HepG2 (cell line): ENCODE measurements around the gene LTA4H. TPM values are rescaled to one million over a fixed set of nuclear protein-coding genes. Genes with fewer than 3 reads are reported as not detected.

ENCODE experiments used
- CREB1 ChIP-seq, 2 experiments: fragments of 450-650 bp in 1 of 2; IDR thresholded peaks; 2 replicates each; pipeline ENCODE4 v1.6.1; 2016 to 2017; ENCODE audit warnings: control low read depth in 1 of 2, mild to moderate bottlenecking in 1 of 2, missing compliant biosample characterization in 1 of 2, missing genetic modification characterization in 1 of 2
- FOXJ3 ChIP-seq: sonication (generic); formaldehyde crosslinking; IDR thresholded peaks from 2 replicates; pipeline ENCODE4 v1.4.0; 2020; ENCODE audit warnings: missing genetic modification reagents, mild to moderate bottlenecking, borderline replicate concordance
- HNF4G ChIP-seq, 2 experiments: sonication (generic) in 1 of 2; formaldehyde crosslinking in 1 of 2; IDR thresholded peaks; 2 replicates each; pipeline versions ENCODE4 v1.4.0 to v1.6.1; 2011 to 2020; ENCODE audit warnings: borderline replicate concordance in 2 of 2, low read depth in 2 of 2, mild to moderate bottlenecking in 2 of 2, low read length in 1 of 2, missing genetic modification reagents in 1 of 2, moderate library complexity in 1 of 2
- NFATC3 ChIP-seq: sonication (generic); formaldehyde crosslinking; IDR thresholded peaks from 2 replicates; pipeline ENCODE4 v1.5.1; 2020; ENCODE audit warnings: mild to moderate bottlenecking, missing genetic modification reagents
- NR2F2 ChIP-seq: IDR thresholded peaks from 2 replicates; pipeline ENCODE4 v1.6.1; 2012; ENCODE audit warnings: low read depth, inconsistent platforms, borderline replicate concordance
- RBAK ChIP-seq: sonication (generic); formaldehyde crosslinking; IDR thresholded peaks from 2 replicates; pipeline ENCODE4 v1.5.1; 2020; ENCODE audit warnings: mild to moderate bottlenecking, missing genetic modification reagents
- RFXAP ChIP-seq: sonication (generic); formaldehyde crosslinking; IDR thresholded peaks from 2 replicates; pipeline ENCODE4 v1.4.0; 2020; ENCODE audit warnings: missing genetic modification reagents, borderline replicate concordance
- SAP130 ChIP-seq: IDR thresholded peaks from 2 replicates; pipeline ENCODE4 v1.6.1; 2016; ENCODE audit warnings: low read depth
- SIX1 ChIP-seq: sonication (generic); formaldehyde crosslinking; IDR thresholded peaks from 2 replicates; pipeline ENCODE4 v1.4.0; 2020; ENCODE audit warnings: missing genetic modification reagents, borderline replicate concordance
- SKI ChIP-seq: fragments of 450-650 bp; IDR thresholded peaks from one replicate; pipeline ENCODE4 v1.6.1; 2018; ENCODE audit warnings: mild to moderate bottlenecking; ENCODE audit not compliant: partially characterized antibody
- SRY ChIP-seq: sonication (generic); formaldehyde crosslinking; IDR thresholded peaks from 2 replicates; pipeline ENCODE4 v1.8.0; 2022; ENCODE audit warnings: mild to moderate bottlenecking, missing genetic modification reagents
- ZNF563 ChIP-seq: sonication (generic); formaldehyde crosslinking; IDR thresholded peaks from 2 replicates; pipeline ENCODE4 v1.8.0; 2022; ENCODE audit warnings: mild to moderate bottlenecking, moderate library complexity, missing genetic modification reagents
- ZNF737 ChIP-seq: sonication (generic); formaldehyde crosslinking; IDR thresholded peaks from 2 replicates; pipeline ENCODE4 v1.5.0; 2020; ENCODE audit warnings: missing genetic modification reagents, mild to moderate bottlenecking, borderline replicate concordance
- ZNF747 ChIP-seq: sonication (generic); formaldehyde crosslinking; IDR thresholded peaks from 2 replicates; pipeline ENCODE4 v1.8.1; 2023; ENCODE audit warnings: missing genetic modification reagents, mild to moderate bottlenecking, borderline replicate concordance
- ZNF749 ChIP-seq: sonication (generic); formaldehyde crosslinking; IDR thresholded peaks from 2 replicates; pipeline ENCODE4 v1.8.0; 2022; ENCODE audit warnings: mild to moderate bottlenecking, missing genetic modification reagents, moderate library complexity, borderline replicate concordance
- polyA plus RNA-seq, 8 experiments: library from polyadenylated mRNA; depleted of rRNA in 3 of 8; stranded (reverse) in 7 of 8; unstranded in 1 of 8; fragments of >200 nt; fragmentation: Illumina TruSeq in 4 of 8; extraction: Trizol in 4 of 8; gene quantifications; 2 replicates each; pipeline versions ENCODE4 v1.2.1 to v1.2.3, GENCODE V29; 2011 to 2016; ENCODE audit warnings: low read depth in 4 of 8, missing spikeins in 1 of 8, mixed read lengths in 1 of 8; ENCODE audit not compliant: insufficient read depth in 1 of 8
- total RNA-seq, 5 experiments: library from RNA; depleted of rRNA; stranded (reverse); fragments of >200 nt; fragmentation: Illumina TruSeq; extraction: Trizol; gene quantifications; 2 replicates each; pipeline ENCODE4 v1.2.3, GENCODE V29; 2016; ENCODE audit warnings: low read depth in 1 of 5
- TF ChIP-seq, protein P1 (sequence below): sonication (generic); formaldehyde crosslinking; conservative IDR thresholded peaks from 2 replicates; pipeline ENCODE4 v1.4.0; 2020; ENCODE audit warnings: mild to moderate bottlenecking, missing genetic modification reagents, moderate library complexity
- TF ChIP-seq, protein P2 (sequence below): sonication (generic); formaldehyde crosslinking; IDR thresholded peaks from 2 replicates; pipeline ENCODE4 v1.4.0; 2020; ENCODE audit warnings: missing genetic modification reagents, low read depth, mild to moderate bottlenecking, borderline replicate concordance
- TF ChIP-seq, protein P3 (sequence below): sonication (generic); formaldehyde crosslinking; IDR thresholded peaks from 2 replicates; pipeline ENCODE4 v1.4.0; 2020; ENCODE audit warnings: missing genetic modification reagents
- TF ChIP-seq, protein P4 (sequence below): sonication (generic); formaldehyde crosslinking; IDR thresholded peaks from 2 replicates; pipeline ENCODE4 v1.8.1; 2023; ENCODE audit warnings: mild to moderate bottlenecking, missing genetic modification reagents, borderline replicate concordance

The LTA4H gene
- total and polyA plus RNA-seq, 2 of the 13 experiments (the other 11 are each of a cell fraction or from before 2014, with no cell fraction given) = 87.5 to 90.4 TPM

DNA sequence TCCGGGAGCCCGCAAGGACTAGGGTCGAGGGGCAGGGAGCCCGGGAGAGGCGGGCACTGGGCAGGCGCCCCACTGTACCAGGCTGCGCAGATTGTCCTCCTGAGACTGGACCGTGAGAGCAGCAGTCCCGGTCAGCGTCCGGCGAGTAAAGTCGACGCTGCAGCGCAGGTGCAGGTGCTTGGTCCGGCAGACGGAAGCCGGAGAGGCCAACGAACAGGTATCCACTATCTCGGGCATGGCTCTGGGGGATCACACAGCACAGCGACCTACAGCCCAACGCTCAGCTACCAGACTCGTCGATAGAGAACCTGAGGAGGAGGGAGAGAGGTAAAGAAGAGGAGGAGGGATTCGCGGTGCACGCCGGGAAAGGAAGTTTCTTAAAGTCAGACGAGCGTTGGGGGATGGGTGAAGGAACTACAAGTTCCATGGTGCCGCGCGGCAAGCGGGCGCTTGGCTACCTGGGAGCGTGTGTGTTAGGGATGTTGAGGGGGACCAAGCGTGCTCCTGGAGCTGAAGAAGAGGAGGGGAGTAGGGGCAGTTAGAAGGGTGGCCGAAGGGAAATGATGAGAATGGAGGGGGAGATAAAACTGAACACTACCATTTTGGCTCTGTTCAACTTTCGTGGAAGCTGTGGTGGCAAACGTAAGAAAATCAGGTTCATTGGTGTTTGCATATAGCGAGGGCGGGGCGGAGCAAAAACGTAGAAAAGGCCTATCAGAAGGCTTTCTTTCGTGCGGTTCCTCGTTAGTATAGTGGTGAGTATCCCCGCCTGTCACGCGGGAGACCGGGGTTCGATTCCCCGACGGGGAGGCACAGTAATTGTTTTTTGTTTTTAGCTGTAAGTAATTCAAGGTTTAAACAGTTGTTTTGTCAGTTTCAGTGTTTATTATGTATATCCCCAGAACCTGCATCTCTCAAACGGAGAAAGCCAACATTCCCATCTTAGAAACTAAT, at the start of gene LTA4H (continued):
- TF ChIP-seq CREB1 (IDR thresholded peaks at IDR 0.05) = peak; percentile 39; the same call in 1 of the 2 replicates
- peak; percentile 87 for TF ChIP-seq CREB1 (CRISPR knock-in tag; IDR thresholded peaks at IDR 0.05)
- peak; percentile 76; the same call in 1 of the 2 replicates for TF ChIP-seq ZNF747 (CRISPR knock-in tag)
- TF ChIP-seq ZNF737 = 0 out of 2 replicates have a peak, but pooled peaks have one; percentile 15
- no peak for TF ChIP-seq NFATC3
- no peak for TF ChIP-seq ZNF749
- TF ChIP-seq RFXAP (CRISPR knock-in tag) = no peak; the same call in 1 of the 2 replicates
- peak; percentile 87 for TF ChIP-seq SAP130 (CRISPR knock-in tag)
- no peak for TF ChIP-seq SIX1 (CRISPR knock-in tag)
- no peak for TF ChIP-seq HNF4G (IDR thresholded peaks at IDR 0.05; ENCODE audit: borderline replicate concordance, low read depth, low read length)
- TF ChIP-seq HNF4G (CRISPR knock-in tag; IDR thresholded peaks at IDR 0.05; ENCODE audit: borderline replicate concordance, low read depth) = no peak
- TF ChIP-seq, protein P1, sequence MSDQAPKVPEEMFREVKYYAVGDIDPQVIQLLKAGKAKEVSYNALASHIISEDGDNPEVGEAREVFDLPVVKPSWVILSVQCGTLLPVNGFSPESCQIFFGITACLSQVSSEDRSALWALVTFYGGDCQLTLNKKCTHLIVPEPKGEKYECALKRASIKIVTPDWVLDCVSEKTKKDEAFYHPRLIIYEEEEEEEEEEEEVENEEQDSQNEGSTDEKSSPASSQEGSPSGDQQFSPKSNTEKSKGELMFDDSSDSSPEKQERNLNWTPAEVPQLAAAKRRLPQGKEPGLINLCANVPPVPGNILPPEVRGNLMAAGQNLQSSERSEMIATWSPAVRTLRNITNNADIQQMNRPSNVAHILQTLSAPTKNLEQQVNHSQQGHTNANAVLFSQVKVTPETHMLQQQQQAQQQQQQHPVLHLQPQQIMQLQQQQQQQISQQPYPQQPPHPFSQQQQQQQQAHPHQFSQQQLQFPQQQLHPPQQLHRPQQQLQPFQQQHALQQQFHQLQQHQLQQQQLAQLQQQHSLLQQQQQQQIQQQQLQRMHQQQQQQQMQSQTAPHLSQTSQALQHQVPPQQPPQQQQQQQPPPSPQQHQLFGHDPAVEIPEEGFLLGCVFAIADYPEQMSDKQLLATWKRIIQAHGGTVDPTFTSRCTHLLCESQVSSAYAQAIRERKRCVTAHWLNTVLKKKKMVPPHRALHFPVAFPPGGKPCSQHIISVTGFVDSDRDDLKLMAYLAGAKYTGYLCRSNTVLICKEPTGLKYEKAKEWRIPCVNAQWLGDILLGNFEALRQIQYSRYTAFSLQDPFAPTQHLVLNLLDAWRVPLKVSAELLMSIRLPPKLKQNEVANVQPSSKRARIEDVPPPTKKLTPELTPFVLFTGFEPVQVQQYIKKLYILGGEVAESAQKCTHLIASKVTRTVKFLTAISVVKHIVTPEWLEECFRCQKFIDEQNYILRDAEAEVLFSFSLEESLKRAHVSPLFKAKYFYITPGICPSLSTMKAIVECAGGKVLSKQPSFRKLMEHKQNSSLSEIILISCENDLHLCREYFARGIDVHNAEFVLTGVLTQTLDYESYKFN = 0 out of 2 replicates have a peak, but pooled peaks have one; percentile 26
- TF ChIP-seq ZNF563 (CRISPR knock-in tag) = no peak
- TF ChIP-seq SKI = no peak
- peak; percentile 65; the same call in 1 of the 2 replicates for TF ChIP-seq RBAK (CRISPR knock-in tag)
- TF ChIP-seq, protein P2, sequence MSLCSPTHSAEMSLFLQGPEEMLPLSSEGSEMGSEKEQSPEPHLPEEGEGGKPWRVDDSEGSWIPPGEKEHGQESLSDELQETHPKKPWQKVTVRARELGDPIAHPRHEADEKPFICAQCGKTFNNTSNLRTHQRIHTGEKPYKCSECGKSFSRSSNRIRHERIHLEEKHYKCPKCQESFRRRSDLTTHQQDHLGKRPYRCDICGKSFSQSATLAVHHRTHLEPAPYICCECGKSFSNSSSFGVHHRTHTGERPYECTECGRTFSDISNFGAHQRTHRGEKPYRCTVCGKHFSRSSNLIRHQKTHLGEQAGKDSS = 0 out of 2 replicates have a peak, but pooled peaks have one; percentile 34
- peak; percentile 51; the same call in 1 of the 2 replicates for TF ChIP-seq SRY (CRISPR knock-in tag)
- TF ChIP-seq FOXJ3 (CRISPR knock-in tag) = no peak
- peak; percentile 59; the same call in 1 of the 2 replicates for TF ChIP-seq NR2F2
- TF ChIP-seq, protein P3, sequence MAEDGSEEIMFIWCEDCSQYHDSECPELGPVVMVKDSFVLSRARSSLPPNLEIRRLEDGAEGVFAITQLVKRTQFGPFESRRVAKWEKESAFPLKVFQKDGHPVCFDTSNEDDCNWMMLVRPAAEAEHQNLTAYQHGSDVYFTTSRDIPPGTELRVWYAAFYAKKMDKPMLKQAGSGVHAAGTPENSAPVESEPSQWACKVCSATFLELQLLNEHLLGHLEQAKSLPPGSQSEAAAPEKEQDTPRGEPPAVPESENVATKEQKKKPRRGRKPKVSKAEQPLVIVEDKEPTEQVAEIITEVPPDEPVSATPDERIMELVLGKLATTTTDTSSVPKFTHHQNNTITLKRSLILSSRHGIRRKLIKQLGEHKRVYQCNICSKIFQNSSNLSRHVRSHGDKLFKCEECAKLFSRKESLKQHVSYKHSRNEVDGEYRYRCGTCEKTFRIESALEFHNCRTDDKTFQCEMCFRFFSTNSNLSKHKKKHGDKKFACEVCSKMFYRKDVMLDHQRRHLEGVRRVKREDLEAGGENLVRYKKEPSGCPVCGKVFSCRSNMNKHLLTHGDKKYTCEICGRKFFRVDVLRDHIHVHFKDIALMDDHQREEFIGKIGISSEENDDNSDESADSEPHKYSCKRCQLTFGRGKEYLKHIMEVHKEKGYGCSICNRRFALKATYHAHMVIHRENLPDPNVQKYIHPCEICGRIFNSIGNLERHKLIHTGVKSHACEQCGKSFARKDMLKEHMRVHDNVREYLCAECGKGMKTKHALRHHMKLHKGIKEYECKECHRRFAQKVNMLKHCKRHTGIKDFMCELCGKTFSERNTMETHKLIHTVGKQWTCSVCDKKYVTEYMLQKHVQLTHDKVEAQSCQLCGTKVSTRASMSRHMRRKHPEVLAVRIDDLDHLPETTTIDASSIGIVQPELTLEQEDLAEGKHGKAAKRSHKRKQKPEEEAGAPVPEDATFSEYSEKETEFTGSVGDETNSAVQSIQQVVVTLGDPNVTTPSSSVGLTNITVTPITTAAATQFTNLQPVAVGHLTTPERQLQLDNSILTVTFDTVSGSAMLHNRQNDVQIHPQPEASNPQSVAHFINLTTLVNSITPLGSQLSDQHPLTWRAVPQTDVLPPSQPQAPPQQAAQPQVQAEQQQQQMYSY (CRISPR knock-in tag) = no peak
- TF ChIP-seq, protein P4, sequence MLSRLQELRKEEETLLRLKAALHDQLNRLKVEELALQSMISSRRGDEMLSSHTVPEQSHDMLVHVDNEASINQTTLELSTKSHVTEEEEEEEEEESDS = no peak
